Fibroblast of lung (primary cell): ENCODE results near the gene NCOA7. TPM values are rescaled to one million over a fixed set of nuclear protein-coding genes. Genes with fewer than 3 reads are reported as not detected.

Experiments used
- DNase-seq, 2 donors: peaks; one replicate each; pipeline versions ENCODE4 v3.0.0 to v3.0.0-alpha.2; 2010; ENCODE audit warnings: low read depth in 2 of 2
- H2AFZ ChIP-seq: 2 replicates; pipeline ENCODE4 v1.5.1; 2012; ENCODE audit warnings: low read length, control low read depth, inconsistent platforms
- H3K27ac ChIP-seq: 2 replicates; pipeline ENCODE4 v1.5.1; 2011; ENCODE audit warnings: low read length, control low read depth; ENCODE audit not compliant: insufficient read depth
- H3K27me3 ChIP-seq: 2 replicates; pipeline ENCODE4 v1.5.1; 2011; ENCODE audit warnings: mild to moderate bottlenecking, low read length; ENCODE audit not compliant: control insufficient read depth, insufficient read depth
- H3K36me3 ChIP-seq: 2 replicates; pipeline ENCODE4 v1.5.1; 2011; ENCODE audit warnings: low read length; ENCODE audit not compliant: control insufficient read depth, insufficient read depth
- H3K4me1 ChIP-seq: 2 replicates; pipeline ENCODE4 v1.5.1; 2011; ENCODE audit warnings: low read length; ENCODE audit not compliant: control insufficient read depth, insufficient read depth; ENCODE audit errors: extremely low read depth
- H3K4me2 ChIP-seq: 2 replicates; pipeline ENCODE4 v1.5.1; 2011; ENCODE audit warnings: low read length, control low read depth; ENCODE audit not compliant: insufficient read depth; ENCODE audit errors: extremely low read depth
- H3K4me3 ChIP-seq, 4 experiments: fragments of 200-600 bp in 1 of 4; sonication (generic) in 1 of 4; replicated peaks in 1 of 4; 2 replicates each; pipeline ENCODE4 v1.5.1; 2011 to 2016; ENCODE audit warnings: low read length in 4 of 4, low read depth in 3 of 4, mild to moderate bottlenecking in 3 of 4, control low read depth in 2 of 4, inconsistent platforms in 1 of 4, mixed read lengths in 1 of 4; ENCODE audit not compliant: insufficient read depth in 1 of 4; ENCODE audit errors: control extremely low read depth in 1 of 4
- H3K79me2 ChIP-seq: 2 replicates; pipeline ENCODE4 v1.5.1; 2012; ENCODE audit warnings: mild to moderate bottlenecking, low read length, inconsistent platforms; ENCODE audit not compliant: control insufficient read depth, insufficient read depth
- H3K9ac ChIP-seq: 2 replicates; pipeline ENCODE4 v1.5.1; 2011; ENCODE audit warnings: mild to moderate bottlenecking, low read length, control low read depth; ENCODE audit not compliant: insufficient read depth
- H3K9me3 ChIP-seq: 2 replicates; pipeline ENCODE4 v1.5.1; 2012; ENCODE audit warnings: low read depth, low read length; ENCODE audit not compliant: control insufficient read depth, insufficient read depth
- H4K20me1 ChIP-seq: 2 replicates; pipeline ENCODE4 v1.5.1; 2011; ENCODE audit warnings: low read length; ENCODE audit not compliant: control insufficient read depth, insufficient read depth; ENCODE audit errors: extremely low read depth
- CTCF ChIP-seq, 2 donors: IDR thresholded peaks in 1 of 2; conservative IDR thresholded peaks in 1 of 2; 1 replicate in 1 of 2; 2 replicates in 1 of 2; pipeline ENCODE4 v1.5.1; 2011 to 2012; ENCODE audit warnings: low read length in 2 of 2, control low read depth in 1 of 2, inconsistent platforms in 1 of 2, low read depth in 1 of 2, mild to moderate bottlenecking in 1 of 2
- EZH2 ChIP-seq: IDR thresholded peaks from 2 replicates; pipeline ENCODE4 v1.5.1; 2012; ENCODE audit warnings: low read length, control low read depth, mild to moderate bottlenecking; ENCODE audit errors: missing control alignments
- polyA plus RNA-seq, 2 donors: library from polyadenylated mRNA; depleted of rRNA in 1 of 2; stranded (reverse) in 1 of 2; unstranded in 1 of 2; fragments of >200 nt; gene quantifications; 2 replicates each; pipeline ENCODE4 v1.2.1, GENCODE V29; 2011 to 2012; ENCODE audit warnings: missing spikeins in 1 of 2
- total RNA-seq: library from RNA; depleted of rRNA; stranded (reverse); fragments of >200 nt; gene quantifications from 2 replicates; pipeline ENCODE4 v1.2.1, GENCODE V29; 2014

NCOA7 gene
- total and polyA plus RNA-seq, 2 donors (not counting 1 experiment from before 2014, with no cell fraction given) = 13.7 to 49.9 TPM

GRCh38 chr6:125943528-125944433 is 153.0 kb downstream of the NCOA7 start:
- Histone ChIP-seq H3K9ac (no peak overlapping the region), H4K20me1 (no peaks in the 10 kb centered on the region), H3K9me3 (no peaks in the 10 kb centered on the region), H3K4me3 (no peak overlapping the region), H2AFZ (no peak overlapping the region), H3K36me3 (no peaks in the 10 kb centered on the region), H3K4me1 (peaks cover 14% of the 10 kb centered on the region), H3K79me2 (no peaks in the 10 kb centered on the region), H3K27ac (no peak overlapping the region), H3K27me3 (no peaks in the 10 kb centered on the region), H3K4me2 (no peak overlapping the region)
- DNase-seq = no peak
- no peak for TF ChIP-seq EZH2

- Histone ChIP-seq H3K9me3 (no peaks in the 10 kb centered on the region), H3K4me3 (no peak overlapping the region), H3K27me3 (no peaks in the 10 kb centered on the region), H3K4me1 (peaks cover 14% of the 10 kb centered on the region), H3K79me2 (no peaks in the 10 kb centered on the region), H3K27ac (no peak overlapping the region), H2AFZ (peak overlapping the region; percentile 49), H3K36me3 (no peaks in the 10 kb centered on the region), H3K9ac (no peak overlapping the region), H4K20me1 (no peaks in the 10 kb centered on the region), H3K4me2 (peak overlapping the region; percentile 54)
- DNase-seq = peak; percentile 71 to 87
- TF ChIP-seq CTCF (conservative IDR thresholded peaks at IDR 0.05 in 1 of 2, IDR thresholded peaks at IDR 0.05 in 1 of 2; ENCODE audit: low read depth in 1 of 2, low read length in 2 of 2) (no peak), EZH2 (no peak)
These were observed 153.7 kb downstream of the NCOA7 start for GRCh38 chr6:125944434-125944816.

GRCh38 chr6:125944896-125945295 is 154.1 kb downstream of the NCOA7 start:
- Histone ChIP-seq H3K27me3 (no peaks in the 10 kb centered on the region), H3K4me2 (no peak overlapping the region), H3K27ac (no peak overlapping the region), H3K4me1 (peaks cover 14% of the 10 kb centered on the region), H2AFZ (no peak overlapping the region), H3K4me3 (no peak overlapping the region), H3K9me3 (no peaks in the 10 kb centered on the region), H3K79me2 (no peaks in the 10 kb centered on the region), H3K36me3 (no peaks in the 10 kb centered on the region), H3K9ac (no peak overlapping the region), H4K20me1 (no peaks in the 10 kb centered on the region)
- no peak for TF ChIP-seq EZH2
- TF ChIP-seq CTCF (conservative IDR thresholded peaks at IDR 0.05 in 1 of 2, IDR thresholded peaks at IDR 0.05 in 1 of 2; ENCODE audit: low read depth in 1 of 2, low read length in 2 of 2) = no peak
- DNase-seq = no peak
